AG04450 (cell line): ENCODE data around the gene PDE4D. TPM values are rescaled to one million over a fixed set of nuclear protein-coding genes. Genes with fewer than 3 reads are reported as not detected.

Source experiments
- CTCF ChIA-PET: fragments of 300-600, 350-600 bp; formaldehyde crosslinking; extraction: SDS; loops from one replicate; lab custom pipeline; 2022; ENCODE audit warnings: antibody characterized with exemption, inconsistent platforms; lab: Charles Lee
- POLR2A ChIA-PET: fragments of 350-600 bp; formaldehyde crosslinking; extraction: SDS; loops from one replicate; lab custom pipeline; 2021; ENCODE audit warnings: antibody characterized with exemption, inconsistent platforms; lab: Yijun Ruan, JAX
- DNase-seq: peaks from one replicate; pipeline ENCODE4 v3.0.0-alpha.2; 2011; ENCODE audit warnings: low read depth, low spot score
- H3K27ac ChIP-seq: one replicate; pipeline ENCODE4 v1.5.1; 2012; ENCODE audit warnings: low read depth, low read length, control low read depth
- H3K27me3 ChIP-seq: one replicate; pipeline ENCODE4 v1.6.0; 2012; ENCODE audit warnings: low read length; ENCODE audit not compliant: control insufficient read depth, insufficient read depth
- H3K4me3 ChIP-seq: 2 replicates; pipeline ENCODE4 v1.5.1; 2011; ENCODE audit warnings: mild to moderate bottlenecking, low read depth, low read length, control low read depth
- H3K9me3 ChIP-seq: 2 replicates; pipeline ENCODE4 v1.5.1; 2012; ENCODE audit warnings: low read length; ENCODE audit not compliant: control insufficient read depth, insufficient read depth
- polyA plus RNA-seq: library from polyadenylated mRNA; depleted of rRNA; stranded (reverse); fragments of >200 nt; gene quantifications from 2 replicates; pipeline ENCODE4 v1.2.3, GENCODE V29; 2011
- TF ChIP-seq, protein P1 (sequence below): IDR thresholded peaks from 2 replicates; pipeline ENCODE4 v1.5.1; 2011; ENCODE audit warnings: low read depth, low read length, control low read depth, inconsistent platforms

The PDE4D gene
- polyA plus RNA-seq, 1 experiment, result 12.0 TPM

DNA sequence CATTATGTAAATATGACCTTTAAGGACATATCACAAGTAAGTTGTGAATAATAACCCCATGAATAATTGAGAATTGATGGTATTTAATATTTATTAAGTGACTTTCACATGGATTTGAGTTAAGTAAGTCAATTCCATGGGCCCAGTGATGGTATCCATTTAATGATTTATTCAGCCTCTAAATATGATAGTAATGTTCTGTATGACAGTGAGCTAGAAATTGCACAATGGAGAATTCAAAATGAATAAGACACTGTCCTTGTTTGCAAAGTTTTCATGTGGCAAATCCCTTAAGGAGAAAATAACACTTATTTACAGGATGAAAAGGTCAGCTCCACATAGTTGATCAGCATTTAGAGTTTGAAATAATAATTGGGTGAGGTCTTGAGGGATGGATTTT, 160.7 kb downstream of the PDE4D start:
- POLR2A ChIA-PET, result no interaction called here
- H3K27ac ChIP-seq, result no peak overlapping the region
- TF ChIP-seq, protein P1, sequence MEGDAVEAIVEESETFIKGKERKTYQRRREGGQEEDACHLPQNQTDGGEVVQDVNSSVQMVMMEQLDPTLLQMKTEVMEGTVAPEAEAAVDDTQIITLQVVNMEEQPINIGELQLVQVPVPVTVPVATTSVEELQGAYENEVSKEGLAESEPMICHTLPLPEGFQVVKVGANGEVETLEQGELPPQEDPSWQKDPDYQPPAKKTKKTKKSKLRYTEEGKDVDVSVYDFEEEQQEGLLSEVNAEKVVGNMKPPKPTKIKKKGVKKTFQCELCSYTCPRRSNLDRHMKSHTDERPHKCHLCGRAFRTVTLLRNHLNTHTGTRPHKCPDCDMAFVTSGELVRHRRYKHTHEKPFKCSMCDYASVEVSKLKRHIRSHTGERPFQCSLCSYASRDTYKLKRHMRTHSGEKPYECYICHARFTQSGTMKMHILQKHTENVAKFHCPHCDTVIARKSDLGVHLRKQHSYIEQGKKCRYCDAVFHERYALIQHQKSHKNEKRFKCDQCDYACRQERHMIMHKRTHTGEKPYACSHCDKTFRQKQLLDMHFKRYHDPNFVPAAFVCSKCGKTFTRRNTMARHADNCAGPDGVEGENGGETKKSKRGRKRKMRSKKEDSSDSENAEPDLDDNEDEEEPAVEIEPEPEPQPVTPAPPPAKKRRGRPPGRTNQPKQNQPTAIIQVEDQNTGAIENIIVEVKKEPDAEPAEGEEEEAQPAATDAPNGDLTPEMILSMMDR, result no peak
- H3K27me3 ChIP-seq, result no peaks in the 10 kb centered on the region
- H3K9me3 ChIP-seq, result no peaks in the 10 kb centered on the region
- no peak for DNase-seq
- CTCF ChIA-PET, result no interaction called here
- no peak overlapping the region for H3K4me3 ChIP-seq

DNA sequence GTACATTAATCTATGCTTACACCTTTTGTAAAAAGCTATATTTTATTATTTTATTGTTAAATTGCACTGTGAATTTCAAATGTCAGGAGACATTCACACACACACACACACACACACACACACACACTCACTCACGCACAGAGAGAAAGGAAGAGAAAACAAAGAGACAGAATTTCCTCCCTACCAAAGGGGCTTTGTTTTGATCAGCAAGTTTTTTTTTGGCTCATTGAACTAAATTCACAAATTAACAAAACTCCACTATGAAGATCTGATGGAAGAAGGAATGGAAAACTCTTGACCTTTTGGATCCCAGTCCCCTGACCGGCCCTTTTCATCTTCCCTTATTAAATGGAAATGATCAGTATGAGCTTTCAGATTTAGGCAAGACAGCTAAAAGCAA, 161.2 kb downstream of the PDE4D start:
- H3K27me3 ChIP-seq, result no peaks in the 10 kb centered on the region
- H3K27ac ChIP-seq, result no peak overlapping the region
- H3K9me3 ChIP-seq, result no peaks in the 10 kb centered on the region
- DNase-seq, result no peak
- CTCF ChIA-PET, result no interaction called here
- TF ChIP-seq, protein P1, result no peak
- H3K4me3 ChIP-seq, result no peak overlapping the region
- POLR2A ChIA-PET, result no interaction called here

DNA sequence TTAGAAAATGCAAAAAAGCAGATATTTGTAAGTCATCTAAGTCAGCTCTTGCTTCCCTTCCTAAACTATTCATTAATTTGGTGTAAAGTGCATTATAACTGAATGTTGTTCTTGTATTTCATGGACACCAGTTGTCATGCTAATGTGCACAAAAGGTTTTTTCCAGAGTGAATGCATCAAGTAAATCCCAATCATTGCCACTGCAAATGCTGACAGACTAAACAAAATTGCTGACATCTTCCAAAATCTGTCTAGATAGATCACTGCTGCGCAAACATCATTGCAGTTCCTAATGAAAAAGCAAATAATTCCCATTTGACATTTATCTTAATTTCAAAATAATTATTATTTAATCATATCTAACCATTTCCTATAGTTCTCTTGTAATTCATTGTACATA, 161.7 kb downstream of the PDE4D start:
- Histone ChIP-seq H3K9me3 (no peaks in the 10 kb centered on the region), H3K4me3 (no peak overlapping the region), H3K27me3 (no peaks in the 10 kb centered on the region), H3K27ac (no peak overlapping the region)
- DNase-seq, result no peak
- ChIA-PET POLR2A (no interaction called here), CTCF (no interaction called here)
- TF ChIP-seq, protein P1, result no peak

DNA sequence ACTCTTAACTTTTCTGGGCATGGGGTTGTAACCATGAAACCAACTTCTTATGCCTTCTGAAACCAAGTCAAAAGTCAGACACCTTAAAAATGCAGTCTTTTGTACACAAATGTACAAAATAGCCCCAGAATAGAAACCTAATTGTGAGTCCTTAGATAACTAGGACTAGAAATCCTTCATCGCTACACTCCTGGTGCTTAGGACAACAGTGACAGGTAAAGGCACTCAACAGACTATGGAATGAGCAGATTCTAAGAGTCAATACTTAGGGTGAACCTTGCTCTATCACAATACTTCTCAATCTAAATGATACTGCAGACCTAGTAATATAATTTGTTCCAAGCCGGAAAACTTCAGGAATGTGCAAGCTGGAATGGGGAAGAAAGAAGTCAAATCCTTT, 163.7 kb downstream of the PDE4D start:
- Histone ChIP-seq H3K9me3 (no peaks in the 10 kb centered on the region), H3K27ac (no peak overlapping the region), H3K27me3 (no peaks in the 10 kb centered on the region), H3K4me3 (no peak overlapping the region)
- DNase-seq, result no peak
- ChIA-PET POLR2A (no interaction called here), CTCF (interaction anchor here (0.6 to 0.9 kb wide), 3 partner anchors 67 to 362 kb away, joined by 3 to 6 read pairs (median 3); no protein-coding TSS in a partner anchor)
- TF ChIP-seq, protein P1, result no peak

DNA sequence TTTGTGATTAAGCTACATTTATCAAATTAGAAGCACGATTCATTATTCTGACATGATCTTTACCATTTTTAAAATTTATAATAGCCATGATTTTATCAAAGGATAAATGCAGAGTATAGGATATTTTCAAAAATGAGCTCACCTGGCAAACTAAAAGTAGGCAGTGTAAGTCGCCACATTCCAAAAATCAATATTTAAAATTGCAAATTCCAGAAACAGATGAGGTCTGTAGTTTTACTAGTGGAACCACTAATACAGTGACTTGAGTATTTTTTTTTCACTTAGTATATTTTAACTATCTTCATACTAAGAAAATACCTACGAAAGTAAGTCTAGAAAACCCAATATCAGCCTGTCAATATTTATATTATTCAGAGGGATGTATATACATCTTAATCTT, 164.2 kb downstream of the PDE4D start:
- H3K27me3 ChIP-seq, result no peaks in the 10 kb centered on the region
- H3K27ac ChIP-seq, result no peak overlapping the region
- DNase-seq, result no peak
- POLR2A ChIA-PET, result no interaction called here
- CTCF ChIA-PET, result interaction anchor here (0.6 to 0.9 kb wide), 2 partner anchors 68 to 81 kb away, joined by 3 to 6 read pairs; no protein-coding TSS in a partner anchor
- TF ChIP-seq, protein P1, result no peak
- no peaks in the 10 kb centered on the region for H3K9me3 ChIP-seq
- H3K4me3 ChIP-seq, result no peak overlapping the region
